Loucy (cell line): Measurements from ENCODE around the gene BTC.

ENCODE experiments used
- EZH2phosphoT487 ChIP-seq: fragments of 200-600 bp; IDR thresholded peaks from 2 replicates; pipeline ENCODE4 v1.6.1; 2018; ENCODE audit warnings: antibody characterized with exemption, mild to moderate bottlenecking, moderate library complexity, borderline replicate concordance
- TF ChIP-seq, protein P1 (sequence below): fragments of 200-600 bp; sonication (generic); conservative IDR thresholded peaks from 2 replicates; pipeline ENCODE4 v1.5.1; 2014; ENCODE audit warnings: mild to moderate bottlenecking, antibody characterized with exemption, low read length

DNA sequence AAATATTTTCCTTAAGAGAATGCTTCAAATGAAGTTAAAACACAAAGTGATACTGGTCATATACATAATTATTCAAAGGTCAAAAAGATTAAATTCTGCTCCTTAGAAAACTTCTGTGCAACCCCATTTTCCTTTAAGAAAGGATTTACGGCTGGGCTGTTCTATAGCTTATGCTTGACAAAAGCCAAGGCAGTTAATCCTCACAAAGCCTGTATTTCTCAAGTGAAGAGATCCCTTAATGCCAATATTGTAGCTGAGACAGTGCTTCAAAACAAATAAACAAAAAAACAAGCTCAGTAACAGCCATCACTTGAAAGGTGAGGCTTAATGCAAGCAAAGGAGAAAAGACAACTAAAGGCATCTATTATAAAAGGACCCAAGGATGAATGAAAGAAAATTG is 42.5 kb downstream of the BTC start:
- TF ChIP-seq, protein P1, sequence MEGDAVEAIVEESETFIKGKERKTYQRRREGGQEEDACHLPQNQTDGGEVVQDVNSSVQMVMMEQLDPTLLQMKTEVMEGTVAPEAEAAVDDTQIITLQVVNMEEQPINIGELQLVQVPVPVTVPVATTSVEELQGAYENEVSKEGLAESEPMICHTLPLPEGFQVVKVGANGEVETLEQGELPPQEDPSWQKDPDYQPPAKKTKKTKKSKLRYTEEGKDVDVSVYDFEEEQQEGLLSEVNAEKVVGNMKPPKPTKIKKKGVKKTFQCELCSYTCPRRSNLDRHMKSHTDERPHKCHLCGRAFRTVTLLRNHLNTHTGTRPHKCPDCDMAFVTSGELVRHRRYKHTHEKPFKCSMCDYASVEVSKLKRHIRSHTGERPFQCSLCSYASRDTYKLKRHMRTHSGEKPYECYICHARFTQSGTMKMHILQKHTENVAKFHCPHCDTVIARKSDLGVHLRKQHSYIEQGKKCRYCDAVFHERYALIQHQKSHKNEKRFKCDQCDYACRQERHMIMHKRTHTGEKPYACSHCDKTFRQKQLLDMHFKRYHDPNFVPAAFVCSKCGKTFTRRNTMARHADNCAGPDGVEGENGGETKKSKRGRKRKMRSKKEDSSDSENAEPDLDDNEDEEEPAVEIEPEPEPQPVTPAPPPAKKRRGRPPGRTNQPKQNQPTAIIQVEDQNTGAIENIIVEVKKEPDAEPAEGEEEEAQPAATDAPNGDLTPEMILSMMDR = no peak
- no peak for TF ChIP-seq EZH2phosphoT487
